K562 (cell line): ENCODE results near the gene DPPA4. TPM values are rescaled to one million over a fixed set of nuclear protein-coding genes. Genes with fewer than 3 reads are reported as not detected.

ENCODE experiments used
- ATAC-seq: fragments of 200-7000 bp; cut with Tn5 transposase; 3 replicates; pipeline ENCODE4 v1.9.1; 2020; ENCODE audit warnings: moderate library complexity
- BruUV-seq: library from RNA; stranded (reverse); fragments of 400-500 nt; replicated peaks from 2 replicates; lab custom pipeline; 2021; lab: Mats Ljungman, UMichigan
- CTCF ChIA-PET: fragments of 300-600 bp; formaldehyde crosslinking; extraction: SDS; loops from one replicate; lab custom pipeline; 2021; ENCODE audit warnings: low intra/inter-chr PET ratio; lab: Yijun Ruan, JAX
- POLR2A ChIA-PET: fragments of 300-600, 350-650 bp; sonication (Branson Sonifier 250); formaldehyde crosslinking; extraction: SDS; loops from one replicate; lab custom pipeline; 2021; ENCODE audit warnings: antibody characterized with exemption, inconsistent platforms; lab: Yijun Ruan, JAX
- DNase-seq, 4 experiments: peaks; one replicate each; pipeline versions ENCODE4 v3.0.0 to v3.0.0-alpha.2; 2011 to 2018; ENCODE audit warnings: low spot score in 3 of 4, mixed read lengths in 3 of 4; ENCODE audit errors: extremely low read depth in 1 of 4
- FAIRE-seq: peaks from 2 replicates; lab custom pipeline; 2011; peaks lifted over from hg19 to GRCh38; lab: Jason Lieb, UNC
- H2AFZ ChIP-seq: 2 replicates; pipeline ENCODE4 v1.6.0; 2011; ENCODE audit warnings: low read depth, low read length, control low read depth, inconsistent platforms
- H3K27ac ChIP-seq: fragments of 200-600 bp; 3 replicates; pipeline ENCODE4 v1.8.0; 2011; ENCODE audit warnings: low read depth, mild to moderate bottlenecking, control low read depth, inconsistent platforms, low read length, moderate library complexity, mixed read lengths; ENCODE audit errors: extremely low read depth
- H3K27me3 ChIP-seq, 2 experiments: fragments of 300-600 bp in 1 of 2; 2 replicates in 1 of 2; 3 replicates in 1 of 2; pipeline versions ENCODE4 v1.6.0 to v1.8.0; 2011; ENCODE audit warnings: inconsistent platforms in 2 of 2, low read length in 2 of 2, mild to moderate bottlenecking in 1 of 2, mixed read lengths in 1 of 2, moderate library complexity in 1 of 2; ENCODE audit not compliant: control insufficient read depth in 2 of 2, insufficient read depth in 2 of 2
- H3K36me3 ChIP-seq: fragments of 300-600 bp; 3 replicates; pipeline ENCODE4 v1.8.0; 2011; ENCODE audit warnings: mild to moderate bottlenecking, low read length, inconsistent platforms; ENCODE audit not compliant: control insufficient read depth, insufficient read depth
- H3K4me1 ChIP-seq, 2 experiments: fragments of 200-600 bp in 1 of 2; replicated peaks in 1 of 2; 2 replicates in 1 of 2; 3 replicates in 1 of 2; pipeline versions ENCODE4 v1.5.1 to v1.8.0; 2011; ENCODE audit warnings: inconsistent platforms in 2 of 2, low read length in 2 of 2, mild to moderate bottlenecking in 1 of 2, mixed read lengths in 1 of 2, moderate library complexity in 1 of 2; ENCODE audit not compliant: control insufficient read depth in 2 of 2, insufficient read depth in 2 of 2
- H3K4me2 ChIP-seq: 2 replicates; pipeline ENCODE4 v1.6.1; 2011; ENCODE audit warnings: low read length, control low read depth, inconsistent platforms, mixed read lengths; ENCODE audit not compliant: insufficient read depth
- H3K4me3 ChIP-seq: fragments of 200-600 bp; sonication (generic), shearing (Covaris generic); 2 replicates; pipeline ENCODE4 v1.5.1; 2016; ENCODE audit warnings: control low read depth, inconsistent platforms
- H3K79me2 ChIP-seq: fragments of 200-600 bp; 3 replicates; pipeline ENCODE4 v1.8.0; 2011; ENCODE audit warnings: low read length, inconsistent platforms; ENCODE audit not compliant: control insufficient read depth, insufficient read depth
- H3K9ac ChIP-seq, 2 experiments: 2 replicates each; pipeline versions ENCODE4 v1.6.0 to v1.6.1; 2011; ENCODE audit warnings: low read depth in 2 of 2, low read length in 2 of 2, control low read depth in 1 of 2, inconsistent platforms in 1 of 2, mild to moderate bottlenecking in 1 of 2, mixed read lengths in 1 of 2; ENCODE audit not compliant: insufficient read depth in 1 of 2
- H3K9me1 ChIP-seq: one replicate; pipeline ENCODE4 v1.6.0; 2011; ENCODE audit warnings: inconsistent platforms, mild to moderate bottlenecking, low read length, moderate library complexity; ENCODE audit not compliant: control insufficient read depth, insufficient read depth
- H3K9me3 ChIP-seq: replicated peaks from 2 replicates; pipeline ENCODE4 v1.5.1; 2011; ENCODE audit warnings: low read depth, low read length, inconsistent platforms; ENCODE audit not compliant: control insufficient read depth, insufficient read depth
- H4K20me1 ChIP-seq: replicated peaks from 2 replicates; pipeline ENCODE4 v1.6.1; 2011; ENCODE audit warnings: low read length, inconsistent platforms, mixed read lengths; ENCODE audit not compliant: control insufficient read depth, insufficient read depth
- CBFA2T3 ChIP-seq: fragments of 450-650 bp; IDR thresholded peaks from 2 replicates; pipeline ENCODE4 v1.6.1; 2017
- ERF ChIP-seq: fragments of 450-650 bp; formaldehyde crosslinking; IDR thresholded peaks from 2 replicates; pipeline ENCODE4 v1.4.0; 2020; ENCODE audit warnings: mild to moderate bottlenecking, mixed read lengths
- ESRRB ChIP-seq: fragments of 250-450 bp; sonication (Bioruptor Pico); IDR thresholded peaks from 2 replicates; pipeline ENCODE4 v1.5.0; 2020; ENCODE audit warnings: mild to moderate bottlenecking, moderate library complexity, borderline replicate concordance
- GABPB1 ChIP-seq: sonication (generic); formaldehyde crosslinking; IDR thresholded peaks from 2 replicates; pipeline ENCODE4 v1.8.0; 2022; ENCODE audit warnings: mild to moderate bottlenecking, missing genetic modification reagents
- HIVEP1 ChIP-seq: fragments of 250-450 bp; sonication (Bioruptor Pico); IDR thresholded peaks from 2 replicates; pipeline ENCODE4 v1.4.0; 2020; ENCODE audit warnings: mild to moderate bottlenecking
- HNRNPH1 ChIP-seq: fragments of 200-400 bp; formaldehyde crosslinking; optimal IDR thresholded peaks from 2 replicates; pipeline ENCODE3; 2017; ENCODE audit warnings: low read depth, mild to moderate bottlenecking, low read length, moderate library complexity
- KAT8 ChIP-seq: fragments of 450-650 bp; IDR thresholded peaks from 2 replicates; pipeline ENCODE4 v1.6.1; 2016; ENCODE audit warnings: low read depth, mild to moderate bottlenecking
- MED1 ChIP-seq: sonication (generic); formaldehyde crosslinking; IDR thresholded peaks from 2 replicates; pipeline ENCODE4 v1.8.1; 2023; ENCODE audit warnings: missing genetic modification reagents, borderline replicate concordance
- MITF ChIP-seq: IDR thresholded peaks from 2 replicates; pipeline ENCODE4 v1.6.1; 2014; ENCODE audit warnings: antibody characterized with exemption
- MYC ChIP-seq, 2 experiments: fragments of 250-450 bp in 1 of 2; sonication (Bioruptor Pico) in 1 of 2; IDR thresholded peaks; 2 replicates each; pipeline versions ENCODE4 v1.5.1 to v1.6.1; 2012 to 2021; ENCODE audit warnings: low read depth in 2 of 2, borderline replicate concordance in 1 of 2, improper control_type of control experiment in 1 of 2, low read length in 1 of 2, mild to moderate bottlenecking in 1 of 2, moderate library complexity in 1 of 2
- NFYB ChIP-seq: IDR thresholded peaks from 2 replicates; pipeline ENCODE4 v1.6.1; 2011; ENCODE audit warnings: mild to moderate bottlenecking, moderate library complexity; ENCODE audit not compliant: insufficient read length; ENCODE audit errors: extremely low read depth
- NR2C1 ChIP-seq, 2 experiments: fragments of 450-650 bp; IDR thresholded peaks; 2 replicates each; pipeline ENCODE4 v1.6.1; 2017; ENCODE audit warnings: mild to moderate bottlenecking in 2 of 2, antibody characterized with exemption in 1 of 2, inconsistent platforms in 1 of 2, missing compliant biosample characterization in 1 of 2, missing genetic modification characterization in 1 of 2
- RBM22 ChIP-seq: fragments of 200-400 bp; formaldehyde crosslinking; IDR thresholded peaks from 2 replicates; pipeline ENCODE4 v1.6.1; 2018; ENCODE audit warnings: low read length, low read depth; ENCODE audit not compliant: poor library complexity, severe bottlenecking
- SMARCA4 ChIP-seq: fragments of 450-650 bp; IDR thresholded peaks from 2 replicates; pipeline ENCODE4 v1.6.1; 2016
- WHSC1 ChIP-seq: IDR thresholded peaks from one replicate; pipeline ENCODE4 v1.6.1; 2012; ENCODE audit warnings: low read length, control low read depth, inconsistent platforms
- ZBTB26 ChIP-seq: fragments of 450-650 bp; formaldehyde crosslinking; IDR thresholded peaks from 2 replicates; pipeline ENCODE4 v1.4.0; 2022; ENCODE audit warnings: missing genetic modification characterization
- WGBS: fragments of 100-300 bp; shearing (Covaris generic); methylation state at CpG from one replicate; pipeline ENCODE4 v1.1.6; 2016; ENCODE audit warnings: low coverage, mixed read lengths; ENCODE audit not compliant: insufficient coverage; ENCODE audit errors: missing lambda C conversion rate; 5-methylcytosine and 5-hydroxymethylcytosine counted together
- in situ Hi-C: fragments of 300-500 bp; cut with MboI; formaldehyde crosslinking; loops from 4 replicates; pipeline ENCODE4 v1.15.0; 2018; ENCODE audit warnings: inconsistent platforms, mixed read lengths
- intact Hi-C: fragments of 100-400 bp; cut with micrococcal nuclease; formaldehyde crosslinking; loops from 2 replicates; pipeline ENCODE4 v1.14.2; 2022
- polyA plus RNA-seq, 8 experiments: library from polyadenylated mRNA; depleted of rRNA in 4 of 8; stranded (reverse) in 5 of 8; unstranded in 3 of 8; fragments of >200 nt; fragmentation: Nextera tagmentation in 2 of 8; fragmentation: Illumina TruSeq in 1 of 8; extraction: Ambion mirVana in 2 of 8; extraction: Trizol in 1 of 8; gene quantifications; 2 replicates each; pipeline versions ENCODE4 v1.2.1 to v1.2.3, GENCODE V29; 2011 to 2014; ENCODE audit warnings: inconsistent platforms in 1 of 8, missing spikeins in 1 of 8
- total RNA-seq, 7 experiments: library from RNA; depleted of rRNA in 6 of 7; stranded (reverse); fragments of >200 nt in 6 of 7; fragmentation: Illumina TruSeq in 2 of 7; extraction: Trizol in 2 of 7; gene quantifications; 2 replicates each; pipeline versions ENCODE4 v1.2.1 to v1.2.3, GENCODE V29; 2011 to 2021; ENCODE audit warnings: low replicate concordance in 1 of 7

DPPA4 gene
- total and polyA plus RNA-seq, 9 of the 15 experiments (the other 6 are each of a cell fraction or from before 2014, with no cell fraction given) = 0.53 TPM; not detected in 8

GRCh38 chr3:109339714-109340648 lies 2.6 kb upstream of the DPPA4 start:
- FAIRE-seq = no peak
- Histone ChIP-seq H3K9me3 (no peaks in the 10 kb centered on the region), H3K9ac (no peak overlapping the region), H3K79me2 (no peaks in the 10 kb centered on the region), H3K27ac (no peak overlapping the region), H2AFZ (no peak overlapping the region), H3K9me1 (no peaks in the 10 kb centered on the region), H3K4me1 (no peaks in the 10 kb centered on the region), H3K27me3 (no peaks in the 10 kb centered on the region), H4K20me1 (no peaks in the 10 kb centered on the region), H3K4me2 (no peak overlapping the region), H3K4me3 (no peak overlapping the region), H3K36me3 (no peaks in the 10 kb centered on the region)
- in situ Hi-C loops = no loop called here
- DNase-seq = no peak
- no TSS peak for BruUV-seq
- CTCF ChIA-PET = no interaction called here
- intact Hi-C loops = no loop called here
- WGBS = 2% methylated on average over 5 of the region's 5 CpGs
- ATAC-seq = no peak
- POLR2A ChIA-PET = no interaction called here
- no peak for TF ChIP-seq ZBTB26 (CRISPR knock-in tag)
- TF ChIP-seq ERF (CRISPR knock-in tag) = no peak
- TF ChIP-seq NFYB = no peak
- no peak for TF ChIP-seq GABPB1
- no peak for TF ChIP-seq KAT8
- TF ChIP-seq SMARCA4 = no peak
- no peak for TF ChIP-seq WHSC1
- no peak for TF ChIP-seq MITF
- TF ChIP-seq MED1 = no peak
- no peak for TF ChIP-seq CBFA2T3
- TF ChIP-seq HIVEP1 (CRISPR knock-in tag) = no peak
- TF ChIP-seq RBM22 = no peak
- no peak for TF ChIP-seq NR2C1 (IDR thresholded peaks at IDR 0.05)
- TF ChIP-seq NR2C1 (tag; IDR thresholded peaks at IDR 0.05) = no peak
- TF ChIP-seq ESRRB (CRISPR knock-in tag) = no peak
- no peak for TF ChIP-seq MYC (IDR thresholded peaks at IDR 0.05; ENCODE audit: low read depth, low read length)
- TF ChIP-seq MYC (CRISPR knock-in tag; IDR thresholded peaks at IDR 0.05; ENCODE audit: borderline replicate concordance, low read depth) = no peak
- no peak for TF ChIP-seq HNRNPH1
